Measurements from ENCODE around the gene EGFL6.

Gene EGFL6, protein sequence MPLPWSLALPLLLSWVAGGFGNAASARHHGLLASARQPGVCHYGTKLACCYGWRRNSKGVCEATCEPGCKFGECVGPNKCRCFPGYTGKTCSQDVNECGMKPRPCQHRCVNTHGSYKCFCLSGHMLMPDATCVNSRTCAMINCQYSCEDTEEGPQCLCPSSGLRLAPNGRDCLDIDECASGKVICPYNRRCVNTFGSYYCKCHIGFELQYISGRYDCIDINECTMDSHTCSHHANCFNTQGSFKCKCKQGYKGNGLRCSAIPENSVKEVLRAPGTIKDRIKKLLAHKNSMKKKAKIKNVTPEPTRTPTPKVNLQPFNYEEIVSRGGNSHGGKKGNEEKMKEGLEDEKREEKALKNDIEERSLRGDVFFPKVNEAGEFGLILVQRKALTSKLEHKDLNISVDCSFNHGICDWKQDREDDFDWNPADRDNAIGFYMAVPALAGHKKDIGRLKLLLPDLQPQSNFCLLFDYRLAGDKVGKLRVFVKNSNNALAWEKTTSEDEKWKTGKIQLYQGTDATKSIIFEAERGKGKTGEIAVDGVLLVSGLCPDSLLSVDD

DNA sequence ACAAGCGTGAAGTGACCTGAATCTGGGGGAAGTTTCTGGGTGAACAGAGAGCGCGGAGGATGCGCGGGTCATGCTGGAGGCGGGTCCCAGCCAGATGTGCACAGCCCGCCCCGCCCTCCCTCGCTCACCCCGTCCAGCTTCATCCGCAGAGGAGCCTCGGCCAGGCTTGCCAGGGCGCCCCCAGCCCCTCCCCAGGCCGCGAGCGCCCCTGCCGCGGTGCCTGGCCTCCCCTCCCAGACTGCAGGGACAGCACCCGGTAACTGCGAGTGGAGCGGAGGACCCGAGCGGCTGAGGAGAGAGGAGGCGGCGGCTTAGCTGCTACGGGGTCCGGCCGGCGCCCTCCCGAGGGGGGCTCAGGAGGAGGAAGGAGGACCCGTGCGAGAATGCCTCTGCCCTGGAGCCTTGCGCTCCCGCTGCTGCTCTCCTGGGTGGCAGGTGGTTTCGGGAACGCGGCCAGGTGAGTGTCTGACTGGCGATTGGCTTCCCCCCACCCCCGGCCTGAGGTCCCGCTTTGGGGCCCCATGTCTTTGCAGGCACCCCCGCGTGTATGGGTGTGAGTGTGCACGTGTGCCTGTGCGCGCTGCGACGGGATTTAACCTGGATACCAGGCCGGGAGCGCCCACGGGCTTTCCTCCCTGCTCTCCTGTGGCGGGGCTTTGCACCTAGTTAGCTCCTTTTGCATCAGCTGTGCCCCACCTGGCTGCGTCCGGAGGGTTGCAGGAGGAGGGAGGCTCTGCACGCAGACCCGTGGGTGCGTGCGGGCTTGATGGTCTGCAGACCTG is at the start of gene EGFL6:
Gene EGFL6 (plus strand): TSS at position 123 of the 782 bp plus-strand sequence. CDS start 261 bp downstream, at position 384.
- no peak for FAIRE-seq
- TF ChIP-seq, protein P1, sequence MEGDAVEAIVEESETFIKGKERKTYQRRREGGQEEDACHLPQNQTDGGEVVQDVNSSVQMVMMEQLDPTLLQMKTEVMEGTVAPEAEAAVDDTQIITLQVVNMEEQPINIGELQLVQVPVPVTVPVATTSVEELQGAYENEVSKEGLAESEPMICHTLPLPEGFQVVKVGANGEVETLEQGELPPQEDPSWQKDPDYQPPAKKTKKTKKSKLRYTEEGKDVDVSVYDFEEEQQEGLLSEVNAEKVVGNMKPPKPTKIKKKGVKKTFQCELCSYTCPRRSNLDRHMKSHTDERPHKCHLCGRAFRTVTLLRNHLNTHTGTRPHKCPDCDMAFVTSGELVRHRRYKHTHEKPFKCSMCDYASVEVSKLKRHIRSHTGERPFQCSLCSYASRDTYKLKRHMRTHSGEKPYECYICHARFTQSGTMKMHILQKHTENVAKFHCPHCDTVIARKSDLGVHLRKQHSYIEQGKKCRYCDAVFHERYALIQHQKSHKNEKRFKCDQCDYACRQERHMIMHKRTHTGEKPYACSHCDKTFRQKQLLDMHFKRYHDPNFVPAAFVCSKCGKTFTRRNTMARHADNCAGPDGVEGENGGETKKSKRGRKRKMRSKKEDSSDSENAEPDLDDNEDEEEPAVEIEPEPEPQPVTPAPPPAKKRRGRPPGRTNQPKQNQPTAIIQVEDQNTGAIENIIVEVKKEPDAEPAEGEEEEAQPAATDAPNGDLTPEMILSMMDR (IDR thresholded peaks at IDR 0.05; ENCODE audit: insufficient read depth, missing control alignments) = no peak
- DNase-seq (ENCODE audit: insufficient read length, low spot score) = no peak

DNA sequence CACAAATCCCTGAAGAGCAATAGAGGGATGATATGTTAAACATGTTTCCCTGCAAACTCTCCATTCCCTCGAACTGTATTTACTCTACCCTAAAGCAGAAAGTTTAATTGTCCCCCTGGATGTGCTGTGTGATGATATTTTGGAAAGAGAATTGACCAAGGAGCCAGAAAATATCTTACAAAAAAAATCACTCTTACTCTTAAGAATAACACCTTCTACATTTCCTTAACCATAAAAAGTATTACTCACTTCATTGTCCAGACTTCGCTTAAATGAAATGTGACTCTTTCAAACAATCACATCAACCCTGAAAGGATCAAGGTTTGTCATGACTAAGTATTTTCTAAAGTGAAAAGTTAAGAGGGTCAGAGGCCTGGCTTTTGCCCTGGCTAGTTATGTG is 49.0 kb upstream of the EGFL6 start:
- no peak for DNase-seq (ENCODE audit: insufficient read length, low spot score)
- TF ChIP-seq, protein P1 (IDR thresholded peaks at IDR 0.05; ENCODE audit: insufficient read depth, missing control alignments) = no peak
- no peak for FAIRE-seq

DNA sequence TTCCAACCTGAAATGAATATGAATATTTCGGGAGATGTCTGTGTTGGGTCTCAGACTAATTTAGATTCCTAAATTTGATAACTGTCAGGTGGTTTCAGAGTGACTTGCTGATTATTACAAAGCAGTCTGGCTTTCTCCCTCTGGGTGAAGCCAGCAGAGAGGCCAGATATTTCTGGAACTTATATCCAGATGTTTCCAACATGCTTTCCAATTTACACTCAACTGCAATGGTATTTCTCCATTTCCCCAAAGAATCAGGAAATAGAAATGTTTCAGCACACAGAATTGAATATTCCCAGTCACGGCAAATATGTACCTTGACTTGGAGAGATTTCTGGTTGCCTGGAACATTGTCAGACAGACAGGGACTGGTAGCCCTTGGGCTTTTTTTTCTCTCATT is 48.5 kb upstream of the EGFL6 start:
- FAIRE-seq = no peak
- TF ChIP-seq, protein P1 (IDR thresholded peaks at IDR 0.05; ENCODE audit: insufficient read depth, missing control alignments) = no peak
- DNase-seq (ENCODE audit: insufficient read length, low spot score) = no peak

DNA sequence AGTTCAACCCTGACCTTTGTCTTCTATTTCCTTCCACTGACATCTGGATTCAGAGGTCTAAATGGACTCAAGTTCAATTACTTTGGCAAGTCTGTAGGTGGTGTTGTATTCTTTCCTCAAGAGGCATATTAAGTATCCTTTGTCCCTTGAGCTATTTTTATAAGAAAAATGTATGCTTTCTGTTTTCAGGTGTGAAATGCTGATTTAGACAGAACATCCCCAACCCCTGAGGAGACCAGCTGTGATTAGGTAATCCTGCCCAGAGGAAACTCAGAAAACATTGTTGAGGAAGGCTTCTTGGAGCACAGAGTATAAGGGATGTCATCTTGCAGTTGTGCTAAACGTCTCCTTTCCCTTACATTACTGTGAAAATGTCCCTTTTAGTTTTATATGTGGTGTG is 46.6 kb upstream of the EGFL6 start:
- FAIRE-seq (no peak), DNase-seq (ENCODE audit: insufficient read length, low spot score) (no peak)
- TF ChIP-seq, protein P1 (IDR thresholded peaks at IDR 0.05; ENCODE audit: insufficient read depth, missing control alignments) = no peak

DNA sequence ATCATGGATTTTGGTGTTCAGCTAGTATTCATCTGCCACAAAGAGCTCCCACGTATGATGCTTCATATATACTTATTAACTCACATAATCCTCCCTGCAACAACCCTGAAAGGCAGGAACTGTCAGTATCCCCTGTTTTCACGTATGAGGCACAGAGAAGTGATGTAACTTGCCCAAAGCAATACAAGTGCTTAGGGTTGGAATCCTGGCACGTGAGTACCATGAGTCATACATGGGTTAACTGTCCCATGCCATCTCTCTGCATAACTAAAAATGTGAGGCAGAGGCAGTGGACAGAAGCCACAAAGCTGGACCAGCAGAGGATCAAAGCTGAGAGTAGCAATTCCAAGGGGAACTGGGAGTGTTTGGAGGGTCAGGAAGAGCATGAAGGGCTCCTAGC is 35.7 kb upstream of the EGFL6 start:
- DNase-seq (ENCODE audit: insufficient read length, low spot score) = no peak
- TF ChIP-seq, protein P1 (IDR thresholded peaks at IDR 0.05; ENCODE audit: insufficient read depth, missing control alignments) = no peak
- no peak for FAIRE-seq

DNA sequence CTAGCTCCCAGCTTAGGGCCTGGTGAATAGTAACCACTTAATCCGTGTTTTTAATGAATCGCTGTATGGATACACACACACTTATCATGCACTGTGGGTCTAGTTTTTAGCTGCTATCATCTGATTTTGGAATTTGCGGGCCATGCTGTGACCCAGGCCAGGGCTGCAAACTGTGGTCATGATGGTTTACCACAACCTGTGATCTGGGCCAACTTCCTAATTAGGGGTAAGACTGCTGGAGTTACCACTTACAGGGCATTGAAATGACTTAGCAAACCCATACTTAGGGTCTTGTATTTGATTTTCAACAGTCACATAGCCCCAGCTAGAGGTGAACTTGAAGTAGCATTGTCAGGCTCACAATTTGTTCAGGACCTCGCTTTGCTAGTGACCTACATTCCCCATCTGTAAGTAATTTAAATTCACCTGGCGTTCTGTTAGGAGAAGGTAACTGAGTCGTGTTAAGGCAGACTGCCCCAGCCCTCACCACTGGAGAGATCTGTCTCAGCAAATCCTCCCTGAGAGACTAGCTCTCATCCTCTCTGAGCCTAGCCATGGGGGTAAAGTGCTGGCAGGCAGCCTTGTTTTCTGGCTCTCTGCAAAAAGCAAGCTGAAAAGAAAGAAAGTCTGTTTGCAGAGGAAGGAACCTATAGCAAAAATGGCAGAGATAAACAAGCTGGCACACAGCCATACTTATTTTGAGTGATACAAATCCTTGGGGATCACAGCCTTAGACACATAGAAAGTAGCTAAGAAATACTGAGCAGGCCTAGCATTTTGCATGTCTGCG is 33.8 kb upstream of the EGFL6 start:
- DNase-seq (ENCODE audit: insufficient read length, low spot score) = no peak
- FAIRE-seq = no peak
- TF ChIP-seq, protein P1 (IDR thresholded peaks at IDR 0.05; ENCODE audit: insufficient read depth, missing control alignments) = no peak

All from D721Med (cell line).